ENCODE data around the gene ITGB5.

DNA sequence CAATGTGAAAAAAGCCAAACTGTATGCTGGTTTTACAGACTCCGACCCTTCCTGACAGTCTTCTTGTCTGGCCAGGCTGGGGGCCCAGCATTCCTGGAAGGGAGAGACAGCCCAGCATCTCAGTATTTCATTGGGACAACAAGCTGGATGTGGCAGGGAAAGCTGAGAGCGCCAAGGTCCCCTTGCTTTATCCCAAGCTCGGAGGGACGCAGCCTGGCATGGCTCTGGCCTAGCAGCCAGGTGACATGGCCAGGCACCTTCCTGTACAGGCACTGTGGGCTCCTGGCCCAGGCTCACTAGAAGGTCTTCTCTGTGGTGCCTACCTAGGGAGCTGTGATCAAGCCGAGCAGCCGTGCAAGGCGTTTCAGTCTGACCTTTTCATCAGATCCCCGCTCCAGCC lies 124.0 kb downstream of the ITGB5 start:
- TF ChIP-seq POLR2A (IDR thresholded peaks at IDR 0.05; ENCODE audit: low read depth, low read length), result no peak
- no peak for TF ChIP-seq POLR2AphosphoS5 (IDR thresholded peaks at IDR 0.05; ENCODE audit: low read depth, low read length)
